H1 (cell line): ENCODE results near the gene RAD51B.

Experiments
- ASH2L ChIP-seq: fragments of 200-600, 300-600 bp; sonication (generic); IDR thresholded peaks from one replicate; pipeline ENCODE4 v1.7.1; 2017; ENCODE audit warnings: low read length
- BCL11A ChIP-seq, 2 experiments: IDR thresholded peaks; one replicate each; pipeline ENCODE4 v1.6.1; 2011; ENCODE audit warnings: low read depth in 2 of 2, low read length in 2 of 2, mild to moderate bottlenecking in 2 of 2
- POLR2A ChIP-seq, 2 experiments: IDR thresholded peaks; 1 replicate in 1 of 2; 2 replicates in 1 of 2; pipeline ENCODE4 v1.6.1; 2011; ENCODE audit warnings: low read depth in 2 of 2, low read length in 2 of 2, mild to moderate bottlenecking in 2 of 2; ENCODE audit errors: control extremely low read depth in 1 of 2
- SUZ12 ChIP-seq: fragments of 200-600 bp; sonication (generic); IDR thresholded peaks from 2 replicates; pipeline ENCODE4 v1.6.1; 2012; ENCODE audit warnings: mild to moderate bottlenecking, inconsistent platforms, low read length, moderate library complexity, mixed read lengths
- TAF1 ChIP-seq: IDR thresholded peaks from 2 replicates; pipeline ENCODE4 v1.6.1; 2011; ENCODE audit warnings: mild to moderate bottlenecking, low read depth, low read length
- TF ChIP-seq, protein P1 (sequence below): IDR thresholded peaks from 2 replicates; pipeline ENCODE4 v1.6.1; 2012; ENCODE audit warnings: inconsistent platforms
- TF ChIP-seq, protein P2 (sequence below), 3 experiments: IDR thresholded peaks; 1 replicate in 2 of 3; 2 replicates in 1 of 3; pipeline versions ENCODE4 v1.5.1 to v1.6.1; 2011; ENCODE audit warnings: low read length in 3 of 3, mild to moderate bottlenecking in 3 of 3, inconsistent platforms in 2 of 3, low read depth in 1 of 3, moderate library complexity in 1 of 3; ENCODE audit not compliant: insufficient read depth in 1 of 3; ENCODE audit errors: control extremely low read depth in 1 of 3

DNA sequence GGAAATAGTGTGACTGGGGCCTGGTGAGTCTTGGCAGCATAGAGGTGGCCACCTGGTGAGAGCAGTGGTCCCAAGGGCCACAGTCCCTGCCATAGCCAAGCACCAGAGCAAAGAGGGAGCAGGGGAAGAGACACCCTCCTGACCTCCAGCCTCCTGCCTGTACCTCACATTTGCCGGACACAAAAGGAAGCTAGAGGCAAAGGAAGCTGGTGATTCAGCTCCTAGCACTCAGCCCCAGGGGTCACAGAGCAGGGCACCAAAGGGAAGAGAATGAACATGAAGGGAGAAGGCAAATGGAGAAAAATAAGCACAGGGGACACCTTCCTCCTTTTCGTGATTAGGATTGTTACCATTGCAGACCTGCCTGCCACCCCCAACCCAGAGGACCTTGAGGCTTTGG is 756.5 kb downstream of the RAD51B start:
- TF ChIP-seq POLR2A (IDR thresholded peaks at IDR 0.05; ENCODE audit: control extremely low read depth in 1 of 2, low read depth in 2 of 2, low read length in 2 of 2) (no peak), BCL11A (IDR thresholded peaks at IDR 0.05; ENCODE audit: low read depth in 2 of 2, low read length in 2 of 2) (no peak), ASH2L (no peak), SUZ12 (no peak), TAF1 (no peak)
- TF ChIP-seq, protein P1, sequence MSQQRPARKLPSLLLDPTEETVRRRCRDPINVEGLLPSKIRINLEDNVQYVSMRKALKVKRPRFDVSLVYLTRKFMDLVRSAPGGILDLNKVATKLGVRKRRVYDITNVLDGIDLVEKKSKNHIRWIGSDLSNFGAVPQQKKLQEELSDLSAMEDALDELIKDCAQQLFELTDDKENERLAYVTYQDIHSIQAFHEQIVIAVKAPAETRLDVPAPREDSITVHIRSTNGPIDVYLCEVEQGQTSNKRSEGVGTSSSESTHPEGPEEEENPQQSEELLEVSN: no peak
- TF ChIP-seq, protein P2, sequence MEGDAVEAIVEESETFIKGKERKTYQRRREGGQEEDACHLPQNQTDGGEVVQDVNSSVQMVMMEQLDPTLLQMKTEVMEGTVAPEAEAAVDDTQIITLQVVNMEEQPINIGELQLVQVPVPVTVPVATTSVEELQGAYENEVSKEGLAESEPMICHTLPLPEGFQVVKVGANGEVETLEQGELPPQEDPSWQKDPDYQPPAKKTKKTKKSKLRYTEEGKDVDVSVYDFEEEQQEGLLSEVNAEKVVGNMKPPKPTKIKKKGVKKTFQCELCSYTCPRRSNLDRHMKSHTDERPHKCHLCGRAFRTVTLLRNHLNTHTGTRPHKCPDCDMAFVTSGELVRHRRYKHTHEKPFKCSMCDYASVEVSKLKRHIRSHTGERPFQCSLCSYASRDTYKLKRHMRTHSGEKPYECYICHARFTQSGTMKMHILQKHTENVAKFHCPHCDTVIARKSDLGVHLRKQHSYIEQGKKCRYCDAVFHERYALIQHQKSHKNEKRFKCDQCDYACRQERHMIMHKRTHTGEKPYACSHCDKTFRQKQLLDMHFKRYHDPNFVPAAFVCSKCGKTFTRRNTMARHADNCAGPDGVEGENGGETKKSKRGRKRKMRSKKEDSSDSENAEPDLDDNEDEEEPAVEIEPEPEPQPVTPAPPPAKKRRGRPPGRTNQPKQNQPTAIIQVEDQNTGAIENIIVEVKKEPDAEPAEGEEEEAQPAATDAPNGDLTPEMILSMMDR (IDR thresholded peaks at IDR 0.05; ENCODE audit: control extremely low read depth in 1 of 3, insufficient read depth in 1 of 3, low read depth in 1 of 3, low read length in 3 of 3): no peak
